Chondrocyte (in vitro differentiated cells): ENCODE measurements around the gene SPSB4. TPM values are rescaled to one million over a fixed set of nuclear protein-coding genes. Genes with fewer than 3 reads are reported as not detected.

ENCODE experiments used
- DNase-seq: peaks from one replicate; pipeline ENCODE4 v3.0.0; 2021; ENCODE audit warnings: mixed read lengths, low spot score
- H3K27ac Mint-ChIP-seq: one replicate; pipeline ENCODE4 v1.8.0; 2021; ENCODE audit warnings: mild to moderate bottlenecking, moderate library complexity, mixed read lengths; ENCODE audit not compliant: unreplicated experiment
- H3K27me3 Mint-ChIP-seq: 2 replicates; pipeline ENCODE4 v1.8.0; 2021; ENCODE audit warnings: low read depth, mixed read lengths
- H3K36me3 Mint-ChIP-seq: 2 replicates; pipeline ENCODE4 v1.8.0; 2021; ENCODE audit warnings: low read depth, mixed read lengths
- H3K4me1 Mint-ChIP-seq: 2 replicates; pipeline ENCODE4 v1.8.0; 2021; ENCODE audit warnings: low read depth, mild to moderate bottlenecking, mixed read lengths
- H3K4me3 Mint-ChIP-seq: one replicate; pipeline ENCODE4 v1.8.0; 2021; ENCODE audit warnings: mild to moderate bottlenecking, moderate library complexity, mixed read lengths; ENCODE audit not compliant: unreplicated experiment
- H3K9me3 Mint-ChIP-seq: 2 replicates; pipeline ENCODE4 v1.8.0; 2021; ENCODE audit warnings: low read depth, mixed read lengths
- CTCF ChIP-seq: fragments of 200-600 bp; sonication (generic); IDR thresholded peaks from 2 replicates; pipeline ENCODE4 v1.5.0; 2021; ENCODE audit warnings: antibody characterized with exemption, mild to moderate bottlenecking, moderate library complexity
- total RNA-seq: library from RNA; stranded (reverse); gene quantifications from 3 replicates; pipeline ENCODE4 v1.2.1, GENCODE V29; 2021

Gene SPSB4
- total RNA-seq, 1 donor from 2014 or later, result 1.9 TPM

- Mint-ChIP-seq H3K4me1 (no peaks in the 10 kb centered on the region), H3K27ac (no peak overlapping the region), H3K27me3 (no peaks in the 10 kb centered on the region)
Measured at GRCh38 chr3:141178026-141178425, 126.9 kb downstream of the SPSB4 start.

GRCh38 chr3:141178551-141178950 lies 127.4 kb downstream of the SPSB4 start:
- Mint-ChIP-seq H3K27me3 (no peaks in the 10 kb centered on the region), H3K4me1 (no peaks in the 10 kb centered on the region), H3K36me3 (peaks cover 5% of the 10 kb centered on the region), H3K9me3 (peaks cover 19% of the 10 kb centered on the region), H3K27ac (no peak overlapping the region), H3K4me3 (no peak overlapping the region)
- no peak for DNase-seq
- TF ChIP-seq CTCF, result no peak

More at GRCh38 chr3:141178026-141178425, 126.9 kb downstream of the SPSB4 start:
- Mint-ChIP-seq H3K36me3 (peaks cover 5% of the 10 kb centered on the region), H3K9me3 (peaks cover 19% of the 10 kb centered on the region), H3K4me3 (no peak overlapping the region)
- DNase-seq, result no peak
- no peak for TF ChIP-seq CTCF

- no peaks in the 10 kb centered on the region for H3K27me3 Mint-ChIP-seq
- H3K9me3 Mint-ChIP-seq, result peaks cover 19% of the 10 kb centered on the region
- no peak overlapping the region for H3K27ac Mint-ChIP-seq
- no peak for DNase-seq
- peaks cover 5% of the 10 kb centered on the region for H3K36me3 Mint-ChIP-seq
- H3K4me3 Mint-ChIP-seq, result no peak overlapping the region
- no peaks in the 10 kb centered on the region for H3K4me1 Mint-ChIP-seq
- TF ChIP-seq CTCF, result no peak
Measured at GRCh38 chr3:141179983-141180382, 128.8 kb downstream of the SPSB4 start.

- H3K4me3 Mint-ChIP-seq, result no peak overlapping the region
- H3K36me3 Mint-ChIP-seq, result peaks cover 5% of the 10 kb centered on the region
- H3K9me3 Mint-ChIP-seq, result peaks cover 19% of the 10 kb centered on the region
- DNase-seq, result no peak
- no peak overlapping the region for H3K27ac Mint-ChIP-seq
- no peak for TF ChIP-seq CTCF
- peaks cover 6% of the 10 kb centered on the region for H3K27me3 Mint-ChIP-seq
- H3K4me1 Mint-ChIP-seq, result no peaks in the 10 kb centered on the region
Measured at GRCh38 chr3:141181196-141181595, 130.0 kb downstream of the SPSB4 start.

GRCh38 chr3:141181819-141182218 lies 130.7 kb downstream of the SPSB4 start:
- TF ChIP-seq CTCF, result no peak
- peaks cover 5% of the 10 kb centered on the region for H3K36me3 Mint-ChIP-seq
- H3K4me1 Mint-ChIP-seq, result no peaks in the 10 kb centered on the region
- H3K4me3 Mint-ChIP-seq, result no peak overlapping the region
- H3K27me3 Mint-ChIP-seq, result peaks cover 9% of the 10 kb centered on the region
- H3K27ac Mint-ChIP-seq, result no peak overlapping the region
- peaks cover 19% of the 10 kb centered on the region for H3K9me3 Mint-ChIP-seq
- no peak for DNase-seq
